Measurements from ENCODE around the gene NUP35. TPM values are rescaled to one million over a fixed set of nuclear protein-coding genes. Genes with fewer than 3 reads are reported as not detected.

The NUP35 gene
- total RNA-seq, 3 donors from 2014 or later (not counting 1 experiment from before 2014, with no cell fraction given) = 10.5 to 14.0 (median 12.7) TPM

DNA sequence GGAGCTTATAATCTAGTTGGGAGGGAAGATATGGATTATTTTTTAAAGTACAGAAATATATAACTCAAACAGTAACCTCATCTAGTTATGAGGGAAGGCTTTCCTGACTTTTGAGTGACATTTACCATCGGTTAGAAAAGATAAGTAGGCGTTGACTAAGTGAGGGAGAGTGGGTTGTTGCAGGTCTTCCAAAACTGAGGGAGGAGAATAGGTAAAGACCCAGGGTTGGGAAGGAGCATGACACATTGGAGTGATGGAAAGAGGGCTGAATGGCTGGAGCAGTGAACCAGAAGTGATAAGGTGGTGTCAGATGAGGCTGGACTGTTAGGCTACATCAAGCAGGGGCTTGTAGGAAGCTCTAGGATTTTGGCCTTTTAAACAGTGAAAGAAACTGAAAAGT lies 10.6 kb upstream of the NUP35 start:
- TF ChIP-seq, protein P1, sequence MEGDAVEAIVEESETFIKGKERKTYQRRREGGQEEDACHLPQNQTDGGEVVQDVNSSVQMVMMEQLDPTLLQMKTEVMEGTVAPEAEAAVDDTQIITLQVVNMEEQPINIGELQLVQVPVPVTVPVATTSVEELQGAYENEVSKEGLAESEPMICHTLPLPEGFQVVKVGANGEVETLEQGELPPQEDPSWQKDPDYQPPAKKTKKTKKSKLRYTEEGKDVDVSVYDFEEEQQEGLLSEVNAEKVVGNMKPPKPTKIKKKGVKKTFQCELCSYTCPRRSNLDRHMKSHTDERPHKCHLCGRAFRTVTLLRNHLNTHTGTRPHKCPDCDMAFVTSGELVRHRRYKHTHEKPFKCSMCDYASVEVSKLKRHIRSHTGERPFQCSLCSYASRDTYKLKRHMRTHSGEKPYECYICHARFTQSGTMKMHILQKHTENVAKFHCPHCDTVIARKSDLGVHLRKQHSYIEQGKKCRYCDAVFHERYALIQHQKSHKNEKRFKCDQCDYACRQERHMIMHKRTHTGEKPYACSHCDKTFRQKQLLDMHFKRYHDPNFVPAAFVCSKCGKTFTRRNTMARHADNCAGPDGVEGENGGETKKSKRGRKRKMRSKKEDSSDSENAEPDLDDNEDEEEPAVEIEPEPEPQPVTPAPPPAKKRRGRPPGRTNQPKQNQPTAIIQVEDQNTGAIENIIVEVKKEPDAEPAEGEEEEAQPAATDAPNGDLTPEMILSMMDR (IDR thresholded peaks at IDR 0.05) = no peak
- Mint-ChIP-seq H3K9me3 (no peaks in the 10 kb centered on the region), H3K4me3 (no peak overlapping the region), H3K27me3 (ENCODE audit: low read depth in 2 of 2) (peaks cover 36 to 43% of the 10 kb centered on the region in 2 donors), H3K4me1 (no peaks in the 10 kb centered on the region), H3K36me3 (no peaks in the 10 kb centered on the region), H3K27ac (no peak overlapping the region)
- Histone ChIP-seq H3K27me3 (ENCODE audit: control insufficient read depth, insufficient read depth, low read length) (peaks cover 6% of the 10 kb centered on the region), H3K9me3 (ENCODE audit: control insufficient read depth, insufficient read depth, low read length) (no peaks in the 10 kb centered on the region), H3K27ac (ENCODE audit: low read length) (no peak overlapping the region), H3K4me3 (ENCODE audit: low read length) (no peak overlapping the region), H3K4me1 (ENCODE audit: control insufficient read depth, insufficient read depth, low read length) (no peaks in the 10 kb centered on the region), H3K36me3 (ENCODE audit: control insufficient read depth, insufficient read depth, low read length) (no peaks in the 10 kb centered on the region)
- intact Hi-C loops (cut with micrococcal nuclease) = no loop called here
- 94% methylated on average over 2 of the region's 2 CpGs for WGBS (ENCODE audit: insufficient coverage)
- no peak for DNase-seq
- no peak for ATAC-seq

DNA sequence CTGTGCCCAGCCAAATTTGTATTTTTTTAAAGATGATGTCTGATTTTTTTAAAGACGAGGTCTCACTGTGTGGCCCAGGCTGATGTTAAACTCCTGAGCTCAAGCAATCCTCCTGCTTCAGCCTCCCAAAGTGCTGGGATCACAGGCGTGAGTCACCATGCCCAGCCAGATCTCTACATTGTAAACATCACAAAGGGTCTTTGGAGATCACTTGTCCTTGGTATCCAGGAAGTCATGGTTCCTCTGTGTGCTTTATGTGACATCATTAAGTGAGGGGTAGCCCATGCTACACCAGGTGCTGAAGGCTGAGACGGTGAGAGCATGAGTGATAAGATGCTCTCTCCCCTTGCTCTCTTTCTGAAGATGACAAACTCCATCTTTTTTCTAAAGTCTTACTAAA lies 7.0 kb upstream of the NUP35 start:
- no peak for ATAC-seq
- H3K4me3 ChIP-seq (ENCODE audit: low read length) = no peak overlapping the region
- no peaks in the 10 kb centered on the region for H3K9me3 ChIP-seq (ENCODE audit: control insufficient read depth, insufficient read depth, low read length)
- no peak overlapping the region for H3K27ac ChIP-seq (ENCODE audit: low read length)
- no peak for DNase-seq
- intact Hi-C loops (cut with micrococcal nuclease) = no loop called here
- no peaks in the 10 kb centered on the region for H3K36me3 Mint-ChIP-seq
- 81% methylated on average over 3 of the region's 3 CpGs for WGBS (ENCODE audit: insufficient coverage)
- peaks cover 47 to 58% of the 10 kb centered on the region in 2 donors for H3K27me3 Mint-ChIP-seq (ENCODE audit: low read depth in 2 of 2)
- no peak overlapping the region for H3K4me3 Mint-ChIP-seq
- H3K9me3 Mint-ChIP-seq = no peaks in the 10 kb centered on the region
- H3K4me1 ChIP-seq (ENCODE audit: control insufficient read depth, insufficient read depth, low read length) = no peaks in the 10 kb centered on the region
- no peak overlapping the region for H3K27ac Mint-ChIP-seq
- peaks cover 7% of the 10 kb centered on the region for H3K27me3 ChIP-seq (ENCODE audit: control insufficient read depth, insufficient read depth, low read length)
- TF ChIP-seq, protein P1 (IDR thresholded peaks at IDR 0.05) = no peak
- H3K4me1 Mint-ChIP-seq = no peaks in the 10 kb centered on the region
- no peaks in the 10 kb centered on the region for H3K36me3 ChIP-seq (ENCODE audit: control insufficient read depth, insufficient read depth, low read length)

DNA sequence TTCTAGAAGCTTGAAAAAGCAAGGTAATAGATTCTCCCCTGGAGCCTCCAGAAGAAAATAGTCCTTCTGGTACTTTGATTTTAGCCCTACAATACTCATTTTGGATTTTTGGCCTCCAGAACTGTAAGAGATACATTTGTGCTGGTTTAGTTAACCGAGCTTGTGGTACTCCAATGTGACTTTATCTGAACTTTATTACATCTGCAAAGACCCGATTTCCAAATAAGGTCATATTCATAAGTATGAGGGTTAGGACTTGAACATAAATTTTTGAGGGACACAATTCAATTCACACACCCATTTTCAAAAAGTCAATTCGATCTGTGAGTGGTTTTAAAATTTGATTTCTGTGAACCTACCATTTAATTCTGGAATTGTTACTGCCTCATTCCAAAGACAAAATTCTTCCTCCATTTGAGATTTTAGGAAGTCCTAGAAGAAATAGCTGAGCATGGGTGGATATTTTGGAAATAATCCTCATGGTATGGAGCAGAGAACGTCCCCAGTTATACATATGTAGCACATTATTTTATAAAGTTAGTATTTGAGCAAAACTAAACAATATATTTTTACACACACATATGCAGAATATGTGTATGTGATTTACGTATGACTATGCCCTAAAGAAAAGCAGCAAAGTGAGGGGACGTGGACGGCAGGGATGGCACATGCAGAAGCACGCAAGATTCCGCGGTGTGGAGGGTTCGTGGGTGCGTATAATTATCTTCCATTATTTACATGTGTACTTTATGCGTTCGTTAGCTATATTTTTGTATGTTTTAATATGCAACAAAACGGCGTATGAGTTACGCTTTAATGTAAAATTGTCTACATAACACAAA lies 905 bp upstream of the NUP35 start:
- intact Hi-C loops (cut with micrococcal nuclease) = loop anchor here (5.0 kb wide), 1 partner anchor 406 kb away; the partner anchor contains the start of gene DNAJC10
- Mint-ChIP-seq H3K27me3 (ENCODE audit: low read depth in 2 of 2) (peaks cover 23 to 47% of the 10 kb centered on the region in 2 donors), H3K36me3 (no peaks in the 10 kb centered on the region), H3K4me1 (peaks cover 12 to 26% of the 10 kb centered on the region in 2 donors), H3K27ac (peak overlapping the region; percentile 90 to 91), H3K4me3 (peak overlapping the region; percentile 95), H3K9me3 (no peaks in the 10 kb centered on the region)
- ATAC-seq (no peak), DNase-seq (peak in 1 of 2 donors; percentile 4)
- TF ChIP-seq, protein P1 (IDR thresholded peaks at IDR 0.05) = no peak
- peak overlapping the region; percentile 82 for H3K4me3 ChIP-seq (ENCODE audit: low read length)
- H3K27ac ChIP-seq (ENCODE audit: low read length) = no peak overlapping the region
- peaks cover 4% of the 10 kb centered on the region for H3K27me3 ChIP-seq (ENCODE audit: control insufficient read depth, insufficient read depth, low read length)
- WGBS (ENCODE audit: insufficient coverage) = no CpG with 5 or more reads among the region's 17 CpGs
- no peaks in the 10 kb centered on the region for H3K36me3 ChIP-seq (ENCODE audit: control insufficient read depth, insufficient read depth, low read length)
- no peaks in the 10 kb centered on the region for H3K9me3 ChIP-seq (ENCODE audit: control insufficient read depth, insufficient read depth, low read length)
- H3K4me1 ChIP-seq (ENCODE audit: control insufficient read depth, insufficient read depth, low read length) = peaks cover 11% of the 10 kb centered on the region
